Hepatocyte (in vitro differentiated cells): ENCODE data around the gene ACTL10. TPM values are rescaled to one million over a fixed set of nuclear protein-coding genes. Genes with fewer than 3 reads are reported as not detected.
A peak's percentile ranks its signal among the peaks of the same experiment; 100 is the strongest.

Experiments
- DNase-seq: peaks from one replicate; pipeline ENCODE4 v3.0.0-alpha.2; 2016; ENCODE audit warnings: low spot score
- H2AFZ ChIP-seq: fragments of 200-600 bp; sonication (generic); 2 replicates; pipeline ENCODE4 v1.6.0; 2016; ENCODE audit warnings: antibody characterized with exemption, mild to moderate bottlenecking
- H3K27ac ChIP-seq: fragments of 200-600 bp; sonication (generic); 2 replicates; pipeline ENCODE4 v1.5.1; 2016; ENCODE audit warnings: mild to moderate bottlenecking
- H3K27me3 ChIP-seq: fragments of 200-600 bp; sonication (generic); 2 replicates; pipeline ENCODE4 v1.6.1; 2016
- H3K36me3 ChIP-seq: fragments of 200-600 bp; sonication (generic); replicated peaks from 2 replicates; pipeline ENCODE4 v1.5.1; 2016; ENCODE audit warnings: low read depth; ENCODE audit not compliant: insufficient read depth
- H3K4me1 ChIP-seq: fragments of 200-600 bp; sonication (generic); 2 replicates; pipeline ENCODE4 v1.5.1; 2016; ENCODE audit warnings: mild to moderate bottlenecking, moderate library complexity; ENCODE audit not compliant: insufficient read depth
- H3K4me2 ChIP-seq: fragments of 200-600 bp; sonication (generic); 2 replicates; pipeline ENCODE4 v1.6.0; 2016
- H3K4me3 ChIP-seq: fragments of 200-600 bp; sonication (generic); 2 replicates; pipeline ENCODE4 v1.5.1; 2016; ENCODE audit warnings: mild to moderate bottlenecking
- H3K79me2 ChIP-seq: fragments of 200-600 bp; sonication (generic); 2 replicates; pipeline ENCODE4 v1.6.0; 2017; ENCODE audit warnings: mild to moderate bottlenecking
- H3K9me2 ChIP-seq: fragments of 200-600 bp; sonication (generic); replicated peaks from 2 replicates; pipeline ENCODE4 v1.6.0; 2017; ENCODE audit warnings: mild to moderate bottlenecking; ENCODE audit not compliant: insufficient read depth
- H3K9me3 ChIP-seq: fragments of 200-600 bp; sonication (generic); 2 replicates; pipeline ENCODE4 v1.5.1; 2016; ENCODE audit warnings: low read depth, mild to moderate bottlenecking
- H4K20me1 ChIP-seq: fragments of 200-600 bp; sonication (generic); 2 replicates; pipeline ENCODE4 v1.6.0; 2016; ENCODE audit warnings: mild to moderate bottlenecking; ENCODE audit not compliant: insufficient read depth, poor library complexity, severe bottlenecking
- CTCF ChIP-seq: fragments of 200-600 bp; sonication (generic); IDR thresholded peaks from 2 replicates; pipeline ENCODE4 v1.5.1; 2016; ENCODE audit warnings: antibody characterized with exemption, mild to moderate bottlenecking; ENCODE audit not compliant: poor library complexity
- EZH2 ChIP-seq: fragments of 200-600 bp; sonication (generic); IDR thresholded peaks from 2 replicates; pipeline ENCODE4 v1.6.1; 2016; ENCODE audit warnings: antibody characterized with exemption, mild to moderate bottlenecking, borderline replicate concordance
- EZH2phosphoT487 ChIP-seq: fragments of 200-600 bp; sonication (generic); IDR thresholded peaks from one replicate; pipeline ENCODE4 v1.6.1; 2018; ENCODE audit warnings: antibody characterized with exemption, mild to moderate bottlenecking, low read depth, moderate library complexity; ENCODE audit not compliant: unreplicated experiment, severe bottlenecking
- WGBS: methylation state at CpG from one replicate; pipeline ENCODE4 v1.1.6; 2016; ENCODE audit warnings: low lambda C conversion rate; ENCODE audit errors: missing lambda C conversion rate; 5-methylcytosine and 5-hydroxymethylcytosine counted together
- polyA plus RNA-seq: library from polyadenylated mRNA; unstranded; fragments of >200 nt; fragmentation: Nextera tagmentation; extraction: Ambion mirVana; gene quantifications from 2 replicates; pipeline ENCODE4 v1.2.1, GENCODE V29; 2016
- total RNA-seq: library from RNA; depleted of rRNA; stranded (reverse); fragments of >200 nt; gene quantifications from 2 replicates; pipeline ENCODE4 v1.2.3, GENCODE V29; 2014

ACTL10 gene
- total RNA-seq (0.17 and 0.24 TPM in 2 replicates), polyA plus RNA-seq (1.6 and 2.6 TPM in 2 replicates)

- no peak within 1 kb of the TSS for H2AFZ ChIP-seq
- peaks cover 9% of the 10 kb centered on the region for H3K79me2 ChIP-seq
- H3K4me1 ChIP-seq = peaks cover 14% of the 10 kb centered on the region
- H3K9me3 ChIP-seq = no peaks in the 10 kb centered on the region
- no peaks in the 10 kb centered on the region for H3K36me3 ChIP-seq
- H3K4me2 ChIP-seq = peak within 1 kb of the TSS; percentile 80
- H3K4me3 ChIP-seq = no peak within 1 kb of the TSS
- WGBS = 77% methylated on average over 48 of the region's 50 CpGs
- no peak for TF ChIP-seq EZH2phosphoT487
- TF ChIP-seq EZH2 = no peak
- TF ChIP-seq CTCF = no peak
- H3K9me2 ChIP-seq = no peaks in the 10 kb centered on the region
- peak within 1 kb of the TSS; percentile 82 for H3K27ac ChIP-seq
- peak; percentile 92 for DNase-seq
- no peaks in the 10 kb centered on the region for H3K27me3 ChIP-seq
- H4K20me1 ChIP-seq = no peaks in the 10 kb centered on the region
These were observed at the start of gene ACTL10 for GRCh38 chr20:33666293-33667244. Gene ACTL10 (plus strand): TSS chr20:33666943. CDS start chr20:33667498, 555 bp downstream.

- no peaks in the 10 kb centered on the region for H4K20me1 ChIP-seq
- no peaks in the 10 kb centered on the region for H3K9me2 ChIP-seq
- peaks cover 4% of the 10 kb centered on the region for H3K36me3 ChIP-seq
- H3K4me3 ChIP-seq = no peak overlapping the region
- no peak overlapping the region for H3K27ac ChIP-seq
- H3K4me1 ChIP-seq = no peaks in the 10 kb centered on the region
- H2AFZ ChIP-seq = no peak overlapping the region
- no peak for DNase-seq
- no peaks in the 10 kb centered on the region for H3K79me2 ChIP-seq
- H3K4me2 ChIP-seq = no peak overlapping the region
- H3K9me3 ChIP-seq = no peaks in the 10 kb centered on the region
- H3K27me3 ChIP-seq = no peaks in the 10 kb centered on the region
- 95% methylated on average over 4 of the region's 4 CpGs for WGBS
- TF ChIP-seq EZH2phosphoT487 (no peak), CTCF (no peak), EZH2 (no peak)
These were observed 44.9 kb upstream of the ACTL10 start for GRCh38 chr20:33621717-33622400.

- no peaks in the 10 kb centered on the region for H3K27me3 ChIP-seq
- H3K9me2 ChIP-seq = no peaks in the 10 kb centered on the region
- H3K4me2 ChIP-seq = no peak overlapping the region
- no peaks in the 10 kb centered on the region for H3K4me1 ChIP-seq
- H4K20me1 ChIP-seq = no peaks in the 10 kb centered on the region
- no peak for TF ChIP-seq CTCF
- TF ChIP-seq EZH2 = no peak
- TF ChIP-seq EZH2phosphoT487 = no peak
- no peak overlapping the region for H2AFZ ChIP-seq
- H3K36me3 ChIP-seq = peaks cover 4% of the 10 kb centered on the region
- DNase-seq = no peak
- no peaks in the 10 kb centered on the region for H3K79me2 ChIP-seq
- no peak overlapping the region for H3K27ac ChIP-seq
- H3K4me3 ChIP-seq = no peak overlapping the region
- WGBS = 91% methylated on average over 10 of the region's 10 CpGs
- no peaks in the 10 kb centered on the region for H3K9me3 ChIP-seq
These were observed 43.9 kb upstream of the ACTL10 start for GRCh38 chr20:33622705-33623365.
